IMR-90 (cell line): ENCODE results near the gene FXYD5.

Experiments used
- BHLHE40 ChIP-seq: fragments of 150-350 bp; IDR thresholded peaks from 2 replicates; pipeline ENCODE4 v1.6.1; 2016; ENCODE audit warnings: mild to moderate bottlenecking, low read depth, low read length
- POLR2A ChIP-seq: IDR thresholded peaks from 2 replicates; pipeline ENCODE4 v1.6.1; 2012; ENCODE audit warnings: mild to moderate bottlenecking, low read depth, low read length
- TF ChIP-seq, protein P1 (sequence below): conservative IDR thresholded peaks from 2 replicates; pipeline ENCODE4 v1.5.1; 2012; ENCODE audit warnings: mild to moderate bottlenecking, low read depth, low read length, improper control_type of control experiment
- TF ChIP-seq, protein P2 (sequence below): fragments of 150-350 bp; IDR thresholded peaks from 2 replicates; pipeline ENCODE4 v1.6.1; 2017; ENCODE audit warnings: mild to moderate bottlenecking, antibody characterized with exemption, low read length, low read depth

DNA sequence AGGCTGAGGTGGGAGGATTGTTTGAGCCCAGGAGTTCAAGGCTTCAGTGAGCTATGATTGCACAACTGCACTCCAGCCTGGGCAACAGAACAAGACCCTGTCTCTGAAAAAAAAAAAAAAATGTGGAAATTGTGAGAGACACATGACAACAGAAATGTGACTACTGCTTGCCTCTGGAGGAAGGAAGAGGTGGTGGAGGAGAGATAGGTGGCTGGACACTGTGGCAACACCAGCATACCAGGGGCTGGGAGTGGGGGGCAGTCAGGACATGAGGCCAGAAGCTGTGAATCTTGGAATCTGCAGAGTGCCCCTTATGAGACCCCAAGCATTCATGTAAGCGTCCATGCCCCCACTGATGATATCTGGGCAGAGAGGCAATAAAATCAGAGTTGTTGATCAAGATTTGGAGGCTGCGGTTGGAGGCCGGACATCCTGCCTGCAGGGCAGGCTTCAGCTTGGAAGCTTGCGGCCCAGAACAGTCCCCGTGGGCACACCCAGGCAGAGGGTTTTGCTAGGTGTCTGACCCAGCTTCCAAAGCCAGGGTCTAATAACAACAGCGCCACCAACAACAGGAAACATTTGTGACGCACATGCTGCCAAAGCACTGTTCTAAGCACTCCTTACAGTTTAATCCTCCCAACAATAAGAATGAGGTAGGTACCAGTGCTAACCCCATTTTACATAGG lies 57.2 kb downstream of the FXYD5 start:
- no peak for TF ChIP-seq POLR2A
- no peak for TF ChIP-seq BHLHE40
- TF ChIP-seq, protein P1, sequence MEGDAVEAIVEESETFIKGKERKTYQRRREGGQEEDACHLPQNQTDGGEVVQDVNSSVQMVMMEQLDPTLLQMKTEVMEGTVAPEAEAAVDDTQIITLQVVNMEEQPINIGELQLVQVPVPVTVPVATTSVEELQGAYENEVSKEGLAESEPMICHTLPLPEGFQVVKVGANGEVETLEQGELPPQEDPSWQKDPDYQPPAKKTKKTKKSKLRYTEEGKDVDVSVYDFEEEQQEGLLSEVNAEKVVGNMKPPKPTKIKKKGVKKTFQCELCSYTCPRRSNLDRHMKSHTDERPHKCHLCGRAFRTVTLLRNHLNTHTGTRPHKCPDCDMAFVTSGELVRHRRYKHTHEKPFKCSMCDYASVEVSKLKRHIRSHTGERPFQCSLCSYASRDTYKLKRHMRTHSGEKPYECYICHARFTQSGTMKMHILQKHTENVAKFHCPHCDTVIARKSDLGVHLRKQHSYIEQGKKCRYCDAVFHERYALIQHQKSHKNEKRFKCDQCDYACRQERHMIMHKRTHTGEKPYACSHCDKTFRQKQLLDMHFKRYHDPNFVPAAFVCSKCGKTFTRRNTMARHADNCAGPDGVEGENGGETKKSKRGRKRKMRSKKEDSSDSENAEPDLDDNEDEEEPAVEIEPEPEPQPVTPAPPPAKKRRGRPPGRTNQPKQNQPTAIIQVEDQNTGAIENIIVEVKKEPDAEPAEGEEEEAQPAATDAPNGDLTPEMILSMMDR: no peak
- TF ChIP-seq, protein P2, sequence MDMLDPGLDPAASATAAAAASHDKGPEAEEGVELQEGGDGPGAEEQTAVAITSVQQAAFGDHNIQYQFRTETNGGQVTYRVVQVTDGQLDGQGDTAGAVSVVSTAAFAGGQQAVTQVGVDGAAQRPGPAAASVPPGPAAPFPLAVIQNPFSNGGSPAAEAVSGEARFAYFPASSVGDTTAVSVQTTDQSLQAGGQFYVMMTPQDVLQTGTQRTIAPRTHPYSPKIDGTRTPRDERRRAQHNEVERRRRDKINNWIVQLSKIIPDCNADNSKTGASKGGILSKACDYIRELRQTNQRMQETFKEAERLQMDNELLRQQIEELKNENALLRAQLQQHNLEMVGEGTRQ: no peak
